Chondrocyte (in vitro differentiated cells): ENCODE measurements around the gene PABPC1L. TPM values are rescaled to one million over a fixed set of nuclear protein-coding genes. Genes with fewer than 3 reads are reported as not detected.

Experiments
- DNase-seq: peaks from one replicate; pipeline ENCODE4 v3.0.0; 2021; ENCODE audit warnings: mixed read lengths, low spot score
- H3K27ac Mint-ChIP-seq: one replicate; pipeline ENCODE4 v1.8.0; 2021; ENCODE audit warnings: mild to moderate bottlenecking, moderate library complexity, mixed read lengths; ENCODE audit not compliant: unreplicated experiment
- H3K27me3 Mint-ChIP-seq: 2 replicates; pipeline ENCODE4 v1.8.0; 2021; ENCODE audit warnings: low read depth, mixed read lengths
- H3K36me3 Mint-ChIP-seq: 2 replicates; pipeline ENCODE4 v1.8.0; 2021; ENCODE audit warnings: low read depth, mixed read lengths
- H3K4me1 Mint-ChIP-seq: 2 replicates; pipeline ENCODE4 v1.8.0; 2021; ENCODE audit warnings: low read depth, mild to moderate bottlenecking, mixed read lengths
- H3K4me3 Mint-ChIP-seq: one replicate; pipeline ENCODE4 v1.8.0; 2021; ENCODE audit warnings: mild to moderate bottlenecking, moderate library complexity, mixed read lengths; ENCODE audit not compliant: unreplicated experiment
- H3K9me3 Mint-ChIP-seq: 2 replicates; pipeline ENCODE4 v1.8.0; 2021; ENCODE audit warnings: low read depth, mixed read lengths
- total RNA-seq: library from RNA; stranded (reverse); gene quantifications from 3 replicates; pipeline ENCODE4 v1.2.1, GENCODE V29; 2021
- TF ChIP-seq, protein P1 (sequence below): fragments of 200-600 bp; sonication (generic); IDR thresholded peaks from 2 replicates; pipeline ENCODE4 v1.5.0; 2021; ENCODE audit warnings: antibody characterized with exemption, mild to moderate bottlenecking, moderate library complexity

The PABPC1L gene
- total RNA-seq, 1 donor from 2014 or later = 31.4 TPM

DNA sequence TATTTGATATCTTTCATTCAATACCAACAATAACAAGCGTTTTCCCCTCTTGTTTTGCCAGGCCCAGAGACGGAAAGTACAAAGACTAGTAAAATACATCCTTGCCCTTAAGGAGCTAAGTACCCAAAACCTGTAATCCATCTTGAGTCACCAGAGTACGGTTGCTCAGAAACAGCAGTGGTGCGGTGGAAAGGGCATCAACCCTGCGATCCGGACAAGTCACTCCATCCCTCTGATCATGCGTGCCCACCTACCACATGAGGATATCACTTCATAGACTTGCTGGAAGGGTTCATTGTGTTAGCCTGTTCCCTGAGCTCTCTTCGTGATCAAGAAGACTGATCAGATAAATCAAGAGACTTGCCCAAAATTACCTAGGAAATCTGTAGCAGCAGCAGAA, 48.4 kb downstream of the PABPC1L start:
- TF ChIP-seq, protein P1, sequence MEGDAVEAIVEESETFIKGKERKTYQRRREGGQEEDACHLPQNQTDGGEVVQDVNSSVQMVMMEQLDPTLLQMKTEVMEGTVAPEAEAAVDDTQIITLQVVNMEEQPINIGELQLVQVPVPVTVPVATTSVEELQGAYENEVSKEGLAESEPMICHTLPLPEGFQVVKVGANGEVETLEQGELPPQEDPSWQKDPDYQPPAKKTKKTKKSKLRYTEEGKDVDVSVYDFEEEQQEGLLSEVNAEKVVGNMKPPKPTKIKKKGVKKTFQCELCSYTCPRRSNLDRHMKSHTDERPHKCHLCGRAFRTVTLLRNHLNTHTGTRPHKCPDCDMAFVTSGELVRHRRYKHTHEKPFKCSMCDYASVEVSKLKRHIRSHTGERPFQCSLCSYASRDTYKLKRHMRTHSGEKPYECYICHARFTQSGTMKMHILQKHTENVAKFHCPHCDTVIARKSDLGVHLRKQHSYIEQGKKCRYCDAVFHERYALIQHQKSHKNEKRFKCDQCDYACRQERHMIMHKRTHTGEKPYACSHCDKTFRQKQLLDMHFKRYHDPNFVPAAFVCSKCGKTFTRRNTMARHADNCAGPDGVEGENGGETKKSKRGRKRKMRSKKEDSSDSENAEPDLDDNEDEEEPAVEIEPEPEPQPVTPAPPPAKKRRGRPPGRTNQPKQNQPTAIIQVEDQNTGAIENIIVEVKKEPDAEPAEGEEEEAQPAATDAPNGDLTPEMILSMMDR = no peak
- H3K4me3 Mint-ChIP-seq = no peak overlapping the region
- no peaks in the 10 kb centered on the region for H3K27me3 Mint-ChIP-seq
- no peaks in the 10 kb centered on the region for H3K9me3 Mint-ChIP-seq
- peaks cover 28% of the 10 kb centered on the region for H3K36me3 Mint-ChIP-seq
- DNase-seq = no peak
- peaks cover 23% of the 10 kb centered on the region for H3K4me1 Mint-ChIP-seq
- no peak overlapping the region for H3K27ac Mint-ChIP-seq

DNA sequence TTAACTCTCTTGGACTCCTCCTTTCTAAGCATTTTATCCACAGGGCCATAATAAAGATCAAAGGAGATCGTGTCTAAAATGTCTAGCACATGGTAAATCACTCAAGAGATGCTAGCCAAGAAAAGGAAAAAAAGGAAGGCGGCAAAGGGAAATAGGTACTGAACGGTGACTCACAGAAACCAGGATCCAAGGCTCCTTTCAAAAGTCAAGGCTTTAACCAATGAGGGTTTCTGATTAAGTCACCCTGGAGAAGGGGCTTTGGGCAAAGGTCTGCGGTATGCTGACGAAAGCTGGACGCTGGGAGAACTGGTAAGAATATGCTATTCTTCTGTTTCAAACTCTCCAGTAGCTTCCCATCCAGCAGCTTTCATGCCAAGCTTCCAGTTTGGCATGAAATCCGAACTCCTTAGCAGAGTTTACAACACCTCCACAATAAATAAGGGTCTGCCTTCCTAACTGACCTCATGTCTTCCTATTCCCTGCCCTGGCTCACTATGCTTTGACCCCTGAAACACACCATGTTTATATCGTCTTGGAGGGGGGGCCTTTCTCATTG, 49.3 kb downstream of the PABPC1L start:
- TF ChIP-seq, protein P1 = no peak
- Mint-ChIP-seq H3K9me3 (no peaks in the 10 kb centered on the region), H3K36me3 (peaks cover 19% of the 10 kb centered on the region), H3K27me3 (no peaks in the 10 kb centered on the region), H3K4me1 (peaks cover 23% of the 10 kb centered on the region), H3K27ac (peak overlapping the region; percentile 85), H3K4me3 (peak overlapping the region; percentile 88)
- no peak for DNase-seq

DNA sequence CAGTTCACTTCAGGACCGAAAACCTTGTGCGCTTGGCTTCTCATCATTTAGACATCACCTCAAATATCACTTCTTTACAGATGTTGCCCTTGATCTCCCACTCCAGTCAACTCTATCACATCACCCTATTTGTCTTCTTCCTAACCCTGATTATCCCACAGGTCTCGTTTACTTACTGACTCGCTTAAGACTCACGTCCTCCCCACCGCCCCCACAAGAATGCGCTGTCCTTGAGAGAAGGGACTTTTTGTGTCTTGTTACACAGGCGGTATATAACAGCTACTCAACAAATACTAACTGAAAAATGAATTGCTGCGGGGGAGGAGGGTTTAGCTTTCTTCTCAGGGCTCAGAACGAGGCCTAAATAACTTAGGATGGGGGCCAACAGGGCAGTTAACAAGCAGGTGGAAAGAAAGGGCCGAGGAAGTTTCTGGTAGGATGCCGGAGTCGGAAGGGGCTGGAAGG, 49.8 kb downstream of the PABPC1L start:
- peak overlapping the region; percentile 88 for H3K4me3 Mint-ChIP-seq
- H3K4me1 Mint-ChIP-seq = peaks cover 23% of the 10 kb centered on the region
- no peaks in the 10 kb centered on the region for H3K9me3 Mint-ChIP-seq
- H3K27me3 Mint-ChIP-seq = no peaks in the 10 kb centered on the region
- peak overlapping the region; percentile 85 for H3K27ac Mint-ChIP-seq
- TF ChIP-seq, protein P1 = peak; percentile 46
- peaks cover 17% of the 10 kb centered on the region for H3K36me3 Mint-ChIP-seq
- DNase-seq = no peak

DNA sequence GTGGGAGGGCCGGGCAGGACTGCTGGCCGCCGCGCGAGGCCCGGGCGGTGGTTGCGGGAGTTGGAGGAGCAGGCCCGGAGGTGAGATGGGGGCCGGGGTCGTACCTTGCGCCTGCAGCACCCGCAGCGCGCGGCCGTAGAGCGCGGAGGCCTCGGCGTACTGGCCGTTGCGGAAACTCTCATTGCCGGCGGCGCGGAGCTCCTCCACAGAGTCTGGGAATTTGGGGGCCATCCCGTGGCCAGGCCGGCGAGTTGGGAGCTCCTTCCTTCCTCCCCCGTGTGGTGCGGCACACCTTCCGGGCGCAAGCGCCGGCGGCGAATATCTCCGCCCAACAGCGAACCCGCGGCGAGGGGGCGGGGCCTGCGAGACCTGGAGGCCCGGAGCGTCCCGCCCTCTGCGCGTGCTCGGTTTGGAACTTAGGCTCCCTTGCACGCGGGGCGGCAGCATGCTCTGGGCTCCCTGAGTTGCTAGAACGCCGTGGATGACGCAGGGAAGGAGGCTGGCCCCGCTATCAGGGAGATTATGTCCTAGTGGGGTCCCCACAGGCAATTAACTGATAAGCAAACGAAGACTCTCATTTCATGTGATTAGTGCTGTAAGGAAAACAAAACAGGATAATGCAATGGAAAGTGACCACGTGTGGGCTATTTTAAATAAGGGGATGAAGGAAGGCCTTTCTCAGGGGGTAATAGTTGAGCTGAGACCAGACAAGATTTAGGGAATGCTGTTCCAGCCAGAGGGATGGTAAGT, 50.4 kb downstream of the PABPC1L start, which contains the start of gene TOMM34:
TSS of gene TOMM34 (minus strand) at position 295 of the 750 bp plus-strand sequence. CDS start at position 231, 64 bp downstream.
- Mint-ChIP-seq H3K4me1 (peaks cover 23% of the 10 kb centered on the region), H3K4me3 (peak within 1 kb of the TSS; percentile 88), H3K36me3 (peaks cover 11% of the 10 kb centered on the region), H3K27me3 (no peaks in the 10 kb centered on the region), H3K27ac (peak within 1 kb of the TSS; percentile 90), H3K9me3 (no peaks in the 10 kb centered on the region)
- peak; percentile 95 for DNase-seq
- TF ChIP-seq, protein P1 = peak; percentile 23

DNA sequence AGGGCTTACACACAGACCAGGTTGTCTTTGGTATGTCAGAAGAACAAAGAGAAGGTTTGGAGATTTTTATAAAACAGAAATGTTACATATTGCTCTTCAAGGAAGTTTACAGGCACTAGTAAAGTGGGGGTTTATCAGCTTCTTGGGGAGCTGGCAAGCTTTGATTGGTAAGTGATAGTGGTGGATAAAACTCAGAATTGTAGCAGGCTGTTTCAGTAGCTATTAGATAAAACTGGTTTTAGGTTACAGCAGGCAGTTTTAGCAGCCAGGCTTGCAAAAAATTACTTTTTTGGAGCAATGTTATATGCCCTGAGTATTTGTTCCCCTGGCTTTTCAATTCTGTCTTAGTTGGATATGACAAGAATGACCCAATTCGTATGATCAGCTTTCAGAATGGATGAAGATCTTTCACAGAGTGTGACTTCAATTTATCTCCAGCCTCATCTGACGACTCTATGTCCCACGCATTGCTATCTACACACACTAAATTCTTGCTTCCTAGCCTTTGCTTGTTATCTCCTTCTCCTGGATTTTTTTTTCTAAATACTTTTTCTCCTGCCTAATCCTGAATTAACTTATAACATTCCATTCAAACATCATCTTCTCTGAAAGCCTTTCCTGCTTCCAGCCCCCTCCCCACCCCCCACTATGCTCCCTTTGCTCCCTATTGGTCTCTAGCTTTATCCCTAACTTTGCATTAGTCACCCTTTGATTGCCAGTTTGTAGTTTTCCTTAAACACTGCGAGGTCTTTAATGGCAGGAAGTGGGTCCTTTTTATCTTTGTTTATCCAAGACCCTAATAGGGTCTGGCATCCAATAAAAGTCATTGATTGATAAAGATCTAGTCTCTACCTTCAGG, 51.4 kb downstream of the PABPC1L start:
- Mint-ChIP-seq H3K4me1 (peaks cover 29% of the 10 kb centered on the region), H3K4me3 (peak overlapping the region; percentile 88), H3K27ac (no peak overlapping the region), H3K27me3 (no peaks in the 10 kb centered on the region), H3K9me3 (no peaks in the 10 kb centered on the region), H3K36me3 (peaks cover 2% of the 10 kb centered on the region)
- no peak for DNase-seq
- TF ChIP-seq, protein P1 = no peak
